Thyroid gland (tissue), 4 donors: ENCODE measurements around the gene PTDSS2.

Source experiments
- POLR2A ChIP-seq, 2 donors: fragments of 450-650 bp; IDR thresholded peaks; one replicate each; pipeline ENCODE4 v1.6.1; 2017; ENCODE audit warnings: antibody characterized with exemption in 2 of 2, mild to moderate bottlenecking in 2 of 2, moderate library complexity in 1 of 2
- TF ChIP-seq, protein P1 (sequence below), 6 experiments: fragments of 200-600 bp in 3 of 6; fragments of 450-650 bp in 3 of 6; sonication (generic) in 3 of 6; IDR thresholded peaks; one replicate each; pipeline ENCODE4 v1.5.1; 2016 to 2019; ENCODE audit warnings: antibody characterized with exemption in 6 of 6, mild to moderate bottlenecking in 2 of 6, inconsistent platforms in 1 of 6, moderate library complexity in 1 of 6

- TF ChIP-seq, protein P1, sequence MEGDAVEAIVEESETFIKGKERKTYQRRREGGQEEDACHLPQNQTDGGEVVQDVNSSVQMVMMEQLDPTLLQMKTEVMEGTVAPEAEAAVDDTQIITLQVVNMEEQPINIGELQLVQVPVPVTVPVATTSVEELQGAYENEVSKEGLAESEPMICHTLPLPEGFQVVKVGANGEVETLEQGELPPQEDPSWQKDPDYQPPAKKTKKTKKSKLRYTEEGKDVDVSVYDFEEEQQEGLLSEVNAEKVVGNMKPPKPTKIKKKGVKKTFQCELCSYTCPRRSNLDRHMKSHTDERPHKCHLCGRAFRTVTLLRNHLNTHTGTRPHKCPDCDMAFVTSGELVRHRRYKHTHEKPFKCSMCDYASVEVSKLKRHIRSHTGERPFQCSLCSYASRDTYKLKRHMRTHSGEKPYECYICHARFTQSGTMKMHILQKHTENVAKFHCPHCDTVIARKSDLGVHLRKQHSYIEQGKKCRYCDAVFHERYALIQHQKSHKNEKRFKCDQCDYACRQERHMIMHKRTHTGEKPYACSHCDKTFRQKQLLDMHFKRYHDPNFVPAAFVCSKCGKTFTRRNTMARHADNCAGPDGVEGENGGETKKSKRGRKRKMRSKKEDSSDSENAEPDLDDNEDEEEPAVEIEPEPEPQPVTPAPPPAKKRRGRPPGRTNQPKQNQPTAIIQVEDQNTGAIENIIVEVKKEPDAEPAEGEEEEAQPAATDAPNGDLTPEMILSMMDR (IDR thresholded peaks at IDR 0.05) = no peak
- TF ChIP-seq POLR2A (IDR thresholded peaks at IDR 0.05) = no peak
These were observed 41.7 kb upstream of the PTDSS2 start for GRCh38 chr11:408154-409007.
